HepG2 (cell line): ENCODE data around the gene RGPD3.
"Not testable (repeated sequence)": the region's sequence is repeated elsewhere in the genome, so short reads cannot be mapped to it uniquely, and the experiment has no call there.

Experiments
- CREM ChIP-seq, 2 experiments: sonication (generic) in 1 of 2; formaldehyde crosslinking in 1 of 2; IDR thresholded peaks; 2 replicates each; pipeline versions ENCODE4 v1.4.0 to v1.6.1; 2016 to 2020; ENCODE audit warnings: antibody characterized with exemption in 1 of 2, mild to moderate bottlenecking in 1 of 2, missing genetic modification reagents in 1 of 2
- CTCF ChIP-seq: sonication (generic); formaldehyde crosslinking; IDR thresholded peaks from 2 replicates; pipeline ENCODE4 v1.5.0; 2020; ENCODE audit warnings: mild to moderate bottlenecking, missing genetic modification reagents, moderate library complexity
- FOXP1 ChIP-seq, 2 experiments: fragments of 450-650 bp in 1 of 2; IDR thresholded peaks; 2 replicates each; pipeline ENCODE4 v1.6.1; 2017 to 2018; ENCODE audit warnings: antibody characterized with exemption in 1 of 2
- GRHL1 ChIP-seq: sonication (generic); formaldehyde crosslinking; conservative IDR thresholded peaks from 2 replicates; pipeline ENCODE4 v1.8.0; 2022; ENCODE audit warnings: missing genetic modification reagents
- HINFP ChIP-seq: sonication (generic); formaldehyde crosslinking; IDR thresholded peaks from 2 replicates; pipeline ENCODE4 v1.4.0; 2020; ENCODE audit warnings: low read depth, mild to moderate bottlenecking, missing genetic modification reagents
- U2AF1 ChIP-seq: fragments of 200-400 bp; formaldehyde crosslinking; optimal IDR thresholded peaks from 2 replicates; pipeline ENCODE3; 2017; ENCODE audit warnings: mild to moderate bottlenecking, low read depth, low read length
- ZBTB43 ChIP-seq: sonication (generic); formaldehyde crosslinking; conservative IDR thresholded peaks from 2 replicates; pipeline ENCODE4 v1.4.0; 2020; ENCODE audit warnings: missing genetic modification reagents

- not testable (repeated sequence) for TF ChIP-seq CTCF (CRISPR knock-in tag); U2AF1; ZBTB43 (CRISPR knock-in tag); FOXP1 (IDR thresholded peaks at IDR 0.05); FOXP1 (CRISPR knock-in tag; IDR thresholded peaks at IDR 0.05); GRHL1; HINFP (CRISPR knock-in tag); CREM (IDR thresholded peaks at IDR 0.05); CREM (CRISPR knock-in tag; IDR thresholded peaks at IDR 0.05)
Measured at GRCh38 chr2:106467516-106467915, 697 bp downstream of the RGPD3 start.
